ENCODE results near the gene PHLPP1.

DNA sequence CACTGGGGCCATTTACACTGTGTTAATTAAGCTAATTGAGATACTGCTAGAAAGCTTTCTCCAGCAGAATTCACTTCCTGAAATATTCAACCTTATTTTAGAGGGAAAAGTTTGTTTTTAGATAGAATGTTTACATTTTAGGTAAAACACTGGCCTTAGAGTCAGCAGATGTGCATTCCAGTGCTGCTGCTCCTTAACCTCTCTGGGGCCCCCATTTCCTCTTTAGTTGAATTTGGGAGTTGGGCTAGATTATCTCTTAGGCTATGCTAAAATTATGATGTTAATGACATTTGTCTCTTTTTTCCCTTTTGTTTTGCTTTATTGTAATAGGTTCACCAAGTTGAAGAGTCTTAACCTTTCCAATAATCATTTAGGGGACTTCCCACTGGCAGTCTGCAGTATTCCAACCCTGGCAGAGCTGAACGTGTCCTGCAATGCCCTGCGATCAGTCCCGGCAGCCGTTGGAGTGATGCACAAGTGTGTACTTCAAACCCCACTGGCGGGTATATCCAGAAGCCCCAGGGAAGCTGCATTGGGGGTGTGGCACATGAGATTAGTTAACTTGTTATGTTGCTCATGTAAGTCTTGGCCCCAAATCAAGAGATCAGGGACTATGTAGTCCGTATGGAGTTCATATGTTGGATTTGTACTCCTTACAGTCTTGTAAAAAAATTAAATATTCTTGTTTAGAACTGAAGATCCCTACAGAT is 179.5 kb downstream of the PHLPP1 start:
- TF ChIP-seq ESRRG (CRISPR knock-in tag; IDR thresholded peaks at IDR 0.05): no peak
- TF ChIP-seq, protein P1, sequence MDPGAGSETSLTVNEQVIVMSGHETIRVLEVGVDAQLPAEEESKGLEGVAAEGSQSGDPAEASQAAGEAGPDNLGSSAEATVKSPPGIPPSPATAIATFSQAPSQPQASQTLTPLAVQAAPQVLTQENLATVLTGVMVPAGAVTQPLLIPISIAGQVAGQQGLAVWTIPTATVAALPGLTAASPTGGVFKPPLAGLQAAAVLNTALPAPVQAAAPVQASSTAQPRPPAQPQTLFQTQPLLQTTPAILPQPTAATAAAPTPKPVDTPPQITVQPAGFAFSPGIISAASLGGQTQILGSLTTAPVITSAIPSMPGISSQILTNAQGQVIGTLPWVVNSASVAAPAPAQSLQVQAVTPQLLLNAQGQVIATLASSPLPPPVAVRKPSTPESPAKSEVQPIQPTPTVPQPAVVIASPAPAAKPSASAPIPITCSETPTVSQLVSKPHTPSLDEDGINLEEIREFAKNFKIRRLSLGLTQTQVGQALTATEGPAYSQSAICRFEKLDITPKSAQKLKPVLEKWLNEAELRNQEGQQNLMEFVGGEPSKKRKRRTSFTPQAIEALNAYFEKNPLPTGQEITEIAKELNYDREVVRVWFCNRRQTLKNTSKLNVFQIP (CRISPR knock-in tag; IDR thresholded peaks at IDR 0.05; ENCODE audit: borderline replicate concordance, low read depth): no peak
- TF ChIP-seq ZNF565 (CRISPR knock-in tag; conservative IDR thresholded peaks at IDR 0.05; ENCODE audit: low read depth): no peak

Data from SK-N-SH treated with all-trans-retinoic acid at 6 μM for 48 hours (cell line).